Gastroesophageal sphincter (tissue), 4 donors: ENCODE measurements around the gene LPAR5. TPM values are rescaled to one million over a fixed set of nuclear protein-coding genes. Genes with fewer than 3 reads are reported as not detected.
"Not testable (repeated sequence)": the region's sequence is repeated elsewhere in the genome, so short reads cannot be mapped to it uniquely, and the experiment has no call there.

Experiments used
- ATAC-seq: fragments of 150-250 bp; one replicate; pipeline ENCODE4 v1.9.1; 2016; ENCODE audit warnings: mild to moderate bottlenecking, moderate library complexity
- H3K27ac ChIP-seq, 4 donors: fragments of 200-600 bp; sonication (generic) in 3 of 4; 1 replicate in 3 of 4; 2 replicates in 1 of 4; pipeline ENCODE4 v1.5.1; 2016 to 2019
- H3K27me3 ChIP-seq: fragments of 200-600 bp; sonication (generic); one replicate; pipeline ENCODE4 v1.5.1; 2019
- H3K36me3 ChIP-seq, 2 donors: fragments of 200-600 bp; sonication (generic); one replicate each; pipeline ENCODE4 v1.5.1; 2019; ENCODE audit warnings: control low read depth in 1 of 2
- H3K4me1 ChIP-seq, 3 donors: fragments of 200-600 bp; sonication (generic); 1 replicate in 2 of 3; 2 replicates in 1 of 3; pipeline ENCODE4 v1.5.1; 2016 to 2019; ENCODE audit warnings: control low read depth in 2 of 3
- H3K4me3 ChIP-seq, 2 donors: fragments of 200-600 bp; sonication (generic); one replicate each; pipeline ENCODE4 v1.5.1; 2019; ENCODE audit warnings: mild to moderate bottlenecking in 1 of 2, moderate library complexity in 1 of 2
- H3K9me3 ChIP-seq, 3 donors: fragments of 200-600 bp; sonication (generic); one replicate each; pipeline ENCODE4 v1.5.1; 2017 to 2019; ENCODE audit warnings: control low read depth in 2 of 3
- CTCF ChIP-seq, 4 experiments: fragments of 200-600 bp in 2 of 4; fragments of 450-650 bp in 2 of 4; sonication (generic) in 1 of 4; IDR thresholded peaks; one replicate each; pipeline ENCODE4 v1.5.1; 2017 to 2019; ENCODE audit warnings: antibody characterized with exemption in 4 of 4, mild to moderate bottlenecking in 2 of 4, moderate library complexity in 2 of 4
- EP300 ChIP-seq: sonication (generic); formaldehyde crosslinking; IDR thresholded peaks from one replicate; pipeline ENCODE4 v1.6.1; 2017; ENCODE audit warnings: antibody characterized with exemption, mild to moderate bottlenecking
- POLR2A ChIP-seq, 2 donors: fragments of 450-650 bp; IDR thresholded peaks; one replicate each; pipeline ENCODE4 v1.6.1; 2017; ENCODE audit warnings: antibody characterized with exemption in 2 of 2, mild to moderate bottlenecking in 2 of 2, moderate library complexity in 1 of 2
- POLR2AphosphoS5 ChIP-seq: sonication (generic); formaldehyde crosslinking; IDR thresholded peaks from one replicate; pipeline ENCODE4 v1.6.1; 2017; ENCODE audit warnings: antibody characterized with exemption
- WGBS, 2 donors: methylation state at CpG; one replicate each; pipeline ENCODE4 v1.1.5; 2018; ENCODE audit warnings: low coverage in 1 of 2; 5-methylcytosine and 5-hydroxymethylcytosine counted together
- total RNA-seq, 4 donors: library from RNA; depleted of rRNA; stranded (reverse); fragments of >200 nt; gene quantifications; one replicate each; pipeline ENCODE4 v1.1.0, GENCODE V29; 2016

Gene LPAR5
- total RNA-seq, 4 donors from 2014 or later: 0.47 to 2.0 (median 1.2) TPM

- TF ChIP-seq EP300 (no peak), CTCF (IDR thresholded peaks at IDR 0.05) (no peak), POLR2AphosphoS5 (no peak), POLR2A (IDR thresholded peaks at IDR 0.05) (no peak)
- peaks cover 18 to 100% of the 10 kb centered on the region in 2 donors for H3K36me3 ChIP-seq
- H3K27ac ChIP-seq: no peak overlapping the region
- no peaks in the 10 kb centered on the region for H3K9me3 ChIP-seq
- H3K4me1 ChIP-seq: no peaks in the 10 kb centered on the region
- no peak overlapping the region for H3K4me3 ChIP-seq
- 95% methylated on average over 4 of the region's 8 CpGs; no CpG with 5 or more reads in 1 of the 2 donors for WGBS, 2 donors
- no peak for ATAC-seq
- H3K27me3 ChIP-seq: no peaks in the 10 kb centered on the region
Measured at GRCh38 chr12:6592087-6592486, 43.7 kb downstream of the LPAR5 start.

- H3K27me3 ChIP-seq, ATAC-seq, H3K27ac ChIP-seq, H3K4me1 ChIP-seq, H3K9me3 ChIP-seq, H3K4me3 ChIP-seq: not testable (repeated sequence)
- H3K36me3 ChIP-seq: peaks cover 8 to 100% of the 10 kb centered on the region in 2 donors
- 90 to 96% methylated on average over 7 to 8 of the region's 8 CpGs for WGBS, 2 donors
Measured at GRCh38 chr12:6586569-6586968, 49.2 kb downstream of the LPAR5 start.

DNA sequence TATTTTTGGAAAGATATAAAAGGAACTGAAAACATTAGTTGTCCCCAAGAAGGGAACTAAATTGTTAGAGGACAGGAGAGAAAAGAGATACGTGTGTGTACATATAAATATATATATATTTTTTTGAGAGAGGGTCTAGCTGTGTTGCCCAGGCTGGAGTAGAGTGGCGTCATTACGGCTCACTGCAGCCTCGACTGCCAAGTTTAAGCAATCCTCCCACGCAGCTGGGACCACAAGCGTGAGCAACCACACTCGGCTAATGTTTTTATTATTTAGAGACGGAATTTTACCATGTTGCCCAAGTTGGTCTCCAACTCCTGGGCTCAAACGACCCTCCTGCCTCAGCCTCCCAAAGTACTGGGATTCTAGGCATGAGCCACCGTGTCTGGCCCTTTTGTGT lies 51.5 kb downstream of the LPAR5 start:
- 67 to 85% methylated on average over 8 to 10 of the region's 10 CpGs for WGBS, 2 donors
- no peak overlapping the region for H3K4me3 ChIP-seq
- no peaks in the 10 kb centered on the region for H3K9me3 ChIP-seq
- no peak overlapping the region for H3K27ac ChIP-seq
- no peaks in the 10 kb centered on the region for H3K27me3 ChIP-seq
- H3K4me1 ChIP-seq: no peaks in the 10 kb centered on the region
- TF ChIP-seq POLR2A (IDR thresholded peaks at IDR 0.05) (no peak), EP300 (no peak), POLR2AphosphoS5 (no peak), CTCF (IDR thresholded peaks at IDR 0.05) (no peak)
- no peak for ATAC-seq
- H3K36me3 ChIP-seq: peaks cover 11 to 100% of the 10 kb centered on the region in 2 donors

GRCh38 chr12:6582959-6583358 lies 52.8 kb downstream of the LPAR5 start:
- no peaks in the 10 kb centered on the region for H3K4me1 ChIP-seq
- H3K27ac ChIP-seq: no peak overlapping the region
- no peak for ATAC-seq
- H3K9me3 ChIP-seq: no peaks in the 10 kb centered on the region
- TF ChIP-seq POLR2A (IDR thresholded peaks at IDR 0.05): no peak
- TF ChIP-seq EP300: no peak
- TF ChIP-seq POLR2AphosphoS5: no peak
- TF ChIP-seq CTCF (IDR thresholded peaks at IDR 0.05): no peak
- no peak overlapping the region for H3K4me3 ChIP-seq
- H3K27me3 ChIP-seq: no peaks in the 10 kb centered on the region
- 65 to 100% methylated on average over 1 to 4 of the region's 12 CpGs for WGBS, 2 donors
- peaks cover 11 to 100% of the 10 kb centered on the region in 2 donors for H3K36me3 ChIP-seq

DNA sequence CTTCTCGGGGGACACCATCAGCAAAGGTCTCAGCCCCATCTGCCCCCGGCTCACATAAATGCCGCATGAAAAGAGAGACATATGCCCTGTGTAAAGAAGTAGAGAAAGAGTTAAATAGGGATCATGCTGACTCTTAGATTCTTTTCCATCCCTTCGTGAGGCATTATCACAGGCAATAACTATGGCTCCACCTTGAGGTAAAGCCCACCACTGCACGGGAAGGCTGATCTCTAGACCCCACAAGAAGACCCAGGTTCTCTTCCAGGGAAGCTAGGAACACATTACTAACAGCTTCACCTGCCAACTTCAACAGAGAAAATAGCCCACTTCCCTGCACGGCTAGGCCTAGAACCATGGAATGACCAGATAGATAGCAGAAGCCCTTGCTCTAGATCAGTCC lies 53.6 kb downstream of the LPAR5 start:
- TF ChIP-seq EP300 (no peak), CTCF (IDR thresholded peaks at IDR 0.05) (no peak), POLR2AphosphoS5 (no peak), POLR2A (IDR thresholded peaks at IDR 0.05) (no peak)
- Histone ChIP-seq H3K4me1 (no peaks in the 10 kb centered on the region), H3K36me3 (peaks cover 4 to 100% of the 10 kb centered on the region in 2 donors), H3K27ac (no peak overlapping the region), H3K4me3 (no peak overlapping the region), H3K27me3 (no peaks in the 10 kb centered on the region), H3K9me3 (no peaks in the 10 kb centered on the region)
- 23 to 50% methylated on average over 3 to 4 of the region's 6 CpGs for WGBS, 2 donors
- ATAC-seq: no peak
